NCI-H345 treated with DMSO at 0.1 percent for 48 hours (cell line): ENCODE measurements around the gene AIFM3.
"Not testable (repeated sequence)": the region's sequence is repeated elsewhere in the genome, so short reads cannot be mapped to it uniquely, and the experiment has no call there.

Source experiments
- DNase-seq: peaks from one replicate; lab custom pipeline; 2025; ENCODE audit not compliant: unreplicated experiment; lab: John Stamatoyannopoulos, UW

AIFM3 gene

DNA sequence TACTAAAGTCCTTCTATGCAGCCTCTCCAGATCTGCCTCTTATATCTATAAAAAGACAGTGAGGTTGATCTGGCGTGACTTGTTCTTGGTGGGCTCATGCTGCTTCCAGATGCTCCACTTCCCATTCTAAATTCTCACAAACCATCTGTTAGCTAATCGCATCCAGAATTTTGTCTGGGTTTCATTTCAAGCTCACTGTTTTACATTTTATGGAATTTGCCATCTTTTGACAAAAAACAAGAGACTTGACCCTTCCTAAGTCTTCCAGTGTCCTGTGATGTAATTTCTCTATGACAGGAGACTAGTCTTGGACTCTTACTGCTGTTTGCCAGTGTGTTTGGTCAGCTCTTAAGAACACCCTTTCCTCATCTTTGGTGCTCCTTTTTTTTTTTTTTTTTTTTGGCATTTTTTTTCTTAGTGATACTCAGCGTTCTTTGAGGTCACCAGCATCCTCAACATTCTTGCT is 26.8 kb upstream of the AIFM3 start:
- no peak for DNase-seq

DNA sequence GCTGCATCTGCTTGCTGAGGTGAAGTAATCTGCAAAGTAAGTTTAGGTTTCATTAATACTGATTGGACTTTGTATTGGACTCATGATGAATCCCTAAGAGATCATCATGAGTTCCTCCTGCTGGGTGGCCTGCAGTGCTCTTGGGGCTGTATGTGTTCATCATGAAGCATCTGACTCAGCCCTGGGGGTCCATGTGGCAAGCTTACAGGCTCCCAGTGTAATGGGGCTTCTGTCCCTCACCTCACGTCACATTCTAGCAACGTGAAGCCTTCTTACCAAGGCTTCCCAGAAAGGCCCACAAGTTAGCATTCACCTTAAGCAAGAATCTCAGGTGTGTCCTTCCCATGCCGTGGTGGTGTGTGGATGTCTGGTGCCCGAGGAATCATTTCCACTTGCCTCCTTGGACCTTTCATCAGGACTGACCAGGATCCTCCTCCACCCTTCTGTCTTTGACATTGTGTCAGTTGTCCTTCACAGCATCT is 26.1 kb upstream of the AIFM3 start:
- DNase-seq = no peak

DNA sequence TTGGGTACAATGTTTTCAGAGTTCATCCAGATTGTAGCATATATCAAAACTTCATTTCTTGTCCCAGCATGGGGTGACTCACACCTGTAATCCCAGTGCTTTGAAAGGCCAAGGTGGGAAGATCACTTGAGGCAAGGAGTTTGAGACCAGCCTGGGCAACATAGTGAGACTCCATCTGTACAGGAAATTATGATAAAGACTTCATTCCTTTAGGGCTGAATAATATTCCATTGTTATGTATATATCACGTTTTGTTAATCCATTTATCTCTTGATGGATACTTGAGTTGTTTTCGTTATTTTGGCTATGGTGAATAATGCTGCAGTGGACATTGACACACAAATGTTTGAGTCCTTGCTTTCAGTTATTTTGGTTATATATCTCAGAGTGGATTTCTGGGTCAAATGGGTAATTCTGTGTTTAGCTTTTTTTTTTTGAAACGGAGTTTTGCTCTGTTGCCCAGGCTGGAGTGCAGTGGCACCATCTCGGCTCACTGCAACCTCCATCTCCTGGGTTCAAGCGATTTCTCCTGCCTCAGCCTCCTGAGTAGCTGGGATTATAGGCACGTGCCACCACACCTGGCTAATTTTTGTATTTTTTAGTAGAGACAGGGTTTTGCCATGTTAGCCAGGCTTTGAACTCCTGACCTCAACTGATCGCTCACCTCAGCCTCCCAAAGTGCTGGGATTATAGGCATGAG is 24.7 kb upstream of the AIFM3 start:
- not testable (repeated sequence) for DNase-seq

DNA sequence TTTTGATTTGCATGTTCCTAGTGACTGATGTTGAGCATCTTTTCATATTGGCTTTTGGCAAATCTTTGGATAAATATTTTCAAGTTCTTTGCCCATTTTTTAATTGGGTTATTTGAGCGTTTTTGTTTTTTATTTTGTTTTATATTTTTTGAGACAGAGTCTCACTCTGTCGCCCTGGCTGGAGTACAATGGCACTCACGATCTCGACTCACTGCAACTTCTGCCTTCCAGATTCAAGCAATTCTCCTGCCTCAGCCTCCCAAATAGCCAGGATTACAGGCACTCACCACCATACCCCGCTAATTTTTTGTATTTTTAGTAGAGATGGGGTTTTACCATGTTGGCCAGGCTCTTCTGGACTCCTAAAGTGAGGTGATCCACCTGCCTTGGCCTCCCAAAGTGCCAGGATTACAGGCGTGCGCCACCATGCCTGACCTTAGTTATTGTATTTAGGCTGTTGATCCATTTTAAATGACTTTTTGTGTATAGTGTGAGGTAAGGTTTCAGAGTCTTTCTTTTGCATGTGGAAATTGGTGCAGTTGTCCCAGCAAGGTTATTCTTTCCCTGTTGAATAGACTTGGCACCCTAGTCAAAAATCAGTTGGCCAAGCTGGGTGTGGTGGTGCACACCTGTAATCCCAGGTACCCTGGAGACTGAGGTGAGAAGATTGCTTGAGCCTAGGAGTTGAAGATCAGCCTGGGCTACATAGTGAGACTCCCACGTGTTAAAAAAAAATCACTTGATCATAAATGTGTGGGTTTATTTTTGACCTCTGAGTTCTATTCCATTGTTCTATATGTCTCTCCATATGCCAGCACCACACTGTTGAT is 23.7 kb upstream of the AIFM3 start:
- no peak for DNase-seq

DNA sequence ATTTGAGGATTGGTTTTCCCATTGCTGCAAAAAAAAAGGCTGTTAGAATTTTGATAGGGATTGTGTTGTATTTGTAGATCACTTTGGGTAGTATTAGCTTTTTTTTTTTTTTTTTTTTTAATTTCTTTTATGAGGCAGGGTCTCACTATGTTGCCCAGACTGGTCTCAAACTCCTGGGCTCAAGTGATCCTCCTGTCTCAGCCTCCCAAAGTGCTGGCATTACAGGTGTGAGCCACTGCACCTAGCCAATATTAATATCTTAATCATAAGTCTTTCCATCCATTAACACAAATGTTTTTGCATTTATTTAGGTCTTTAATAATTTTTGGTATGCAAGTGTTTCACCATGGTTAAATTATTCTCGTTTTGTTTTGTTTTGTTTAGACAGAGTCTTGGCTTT is 23.0 kb upstream of the AIFM3 start:
- DNase-seq = no peak

DNA sequence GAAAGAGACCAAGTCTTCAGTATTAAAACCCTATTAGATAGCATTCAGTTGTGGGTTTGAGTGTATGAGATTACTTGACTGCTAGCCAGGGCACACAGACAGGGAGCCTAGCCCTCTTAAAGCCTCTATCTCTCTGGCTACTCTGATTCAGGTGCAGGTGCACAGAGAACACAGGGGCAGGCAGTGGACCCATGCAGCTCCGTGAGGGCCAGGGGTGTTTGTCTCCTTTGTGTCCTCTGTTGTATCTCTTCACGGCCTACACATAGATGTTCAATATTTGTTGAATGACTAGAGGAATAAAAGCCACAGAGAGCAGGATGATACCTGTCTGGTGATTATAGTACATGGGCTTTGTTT is 21.5 kb upstream of the AIFM3 start:
- no peak for DNase-seq

DNA sequence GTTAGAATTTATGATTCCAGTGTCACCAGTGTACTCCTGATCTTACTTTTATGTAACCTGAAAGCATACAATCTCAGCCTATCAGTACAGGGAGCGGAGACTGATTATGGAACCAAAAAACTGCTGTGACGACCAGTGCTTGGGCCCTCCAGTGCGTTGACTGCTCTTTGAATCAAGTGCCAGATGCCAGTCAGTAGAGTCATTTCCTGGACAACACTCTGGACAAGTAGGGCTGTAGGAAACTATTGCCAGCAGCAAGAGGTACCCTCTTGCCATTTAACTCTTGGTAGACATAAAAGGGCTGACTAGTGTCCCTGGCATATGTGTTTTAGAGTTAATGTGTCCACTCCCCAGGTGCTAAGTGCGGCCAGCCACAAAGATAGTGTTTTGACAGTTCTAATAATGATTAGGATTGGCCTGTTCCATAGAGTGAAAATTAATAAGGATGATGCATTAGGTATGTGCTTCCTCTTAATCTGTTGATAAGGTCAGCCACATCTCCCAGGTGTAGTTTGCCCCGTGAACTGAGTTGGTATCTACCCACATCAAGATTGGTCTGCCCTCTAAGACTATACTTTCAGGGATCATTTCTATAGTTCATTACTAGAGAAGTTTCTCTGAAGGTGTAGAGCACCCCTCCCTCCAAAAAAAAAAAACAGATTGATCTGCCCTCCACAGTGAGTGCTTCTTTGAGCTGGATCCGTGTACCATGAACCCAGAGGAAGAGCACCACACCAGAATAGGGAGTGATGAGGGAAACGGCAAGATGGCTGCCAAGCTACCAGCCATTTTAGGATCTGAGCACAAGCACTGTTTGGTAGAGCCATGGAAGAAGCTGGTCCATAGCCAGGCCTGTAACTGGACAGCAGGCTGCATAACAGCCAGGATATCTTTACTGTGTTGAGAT is 20.7 kb upstream of the AIFM3 start:
- no peak for DNase-seq

DNA sequence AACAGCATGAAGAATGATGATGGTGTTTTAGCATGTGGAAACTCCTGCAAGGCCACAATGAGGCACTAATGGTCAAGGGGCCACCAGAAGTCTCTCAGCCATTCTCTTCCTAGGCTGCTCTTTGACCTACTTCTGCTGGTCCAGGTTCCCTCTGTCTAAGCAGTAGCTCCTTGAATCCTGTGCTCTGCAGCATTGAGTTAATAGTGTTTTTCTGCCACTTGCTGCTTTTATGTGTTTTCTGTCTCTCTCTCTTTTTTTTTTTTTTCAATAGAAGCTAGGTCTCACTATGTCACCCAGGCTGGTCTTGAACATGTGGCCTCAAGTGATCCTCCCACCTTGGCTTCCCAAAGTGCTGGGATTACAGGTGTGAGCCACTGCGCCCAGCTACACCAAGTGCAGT is 20.1 kb upstream of the AIFM3 start:
- no peak for DNase-seq

DNA sequence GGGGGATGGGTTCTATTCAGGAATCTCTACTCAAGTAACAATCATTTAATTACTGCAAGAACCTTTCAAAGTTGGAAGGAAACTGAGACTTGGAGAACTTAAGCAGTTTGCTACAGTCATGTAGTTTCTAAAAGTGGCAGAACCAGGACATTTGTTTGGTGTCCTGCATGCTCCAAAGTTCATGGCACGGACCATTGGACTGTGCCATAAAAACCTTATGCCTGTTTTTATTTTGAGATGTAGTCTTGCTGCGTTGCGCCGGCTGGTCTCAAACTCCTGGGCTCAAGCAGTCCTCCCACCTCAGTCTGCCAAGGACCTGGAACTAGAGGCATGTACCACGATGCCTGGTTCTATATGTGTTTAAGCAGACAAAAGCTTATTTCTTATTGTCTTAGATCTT is 18.6 kb upstream of the AIFM3 start:
- DNase-seq = no peak

DNA sequence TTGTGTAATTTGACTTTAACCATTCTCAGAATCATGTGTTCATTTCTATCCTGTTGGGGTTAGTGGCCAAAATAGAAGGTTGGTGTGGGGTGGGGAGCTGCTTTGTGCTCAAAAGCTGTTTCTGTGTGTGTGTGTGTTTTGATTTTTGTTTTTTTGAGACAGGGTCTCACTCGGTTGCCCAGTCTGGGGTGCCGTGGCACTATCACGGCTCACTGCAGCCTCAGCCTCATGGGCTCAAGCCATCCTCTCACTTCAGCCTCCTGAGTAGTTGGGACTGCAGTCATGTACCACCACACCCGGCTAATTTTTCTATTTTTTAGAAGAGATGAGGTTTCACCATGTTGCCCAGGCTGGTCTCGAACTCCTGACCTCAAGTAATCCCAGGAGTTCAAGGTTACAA is 18.1 kb upstream of the AIFM3 start:
- DNase-seq = no peak

DNA sequence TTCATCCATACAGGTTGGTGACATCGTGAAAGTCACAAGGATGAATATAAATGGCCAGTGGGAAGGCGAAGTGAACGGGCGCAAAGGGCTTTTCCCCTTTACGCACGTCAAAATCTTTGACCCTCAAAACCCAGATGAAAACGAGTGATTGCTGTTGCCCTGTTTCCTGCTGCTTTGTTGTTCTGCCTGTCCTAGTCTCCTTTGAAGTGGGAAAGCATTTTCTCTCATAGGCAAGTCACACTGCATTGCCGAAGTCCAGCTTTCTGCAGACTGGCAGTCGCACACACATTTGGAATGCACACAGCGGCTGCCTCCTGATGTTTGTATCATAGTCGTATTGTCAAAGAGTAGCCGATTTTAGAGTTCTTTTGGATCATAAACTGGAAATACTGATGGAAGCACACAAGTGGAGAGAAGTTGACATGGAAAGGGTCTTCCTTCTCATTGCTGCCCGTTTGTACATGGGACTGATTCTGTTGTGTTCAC is 17.3 kb upstream of the AIFM3 start:
- no peak for DNase-seq

DNA sequence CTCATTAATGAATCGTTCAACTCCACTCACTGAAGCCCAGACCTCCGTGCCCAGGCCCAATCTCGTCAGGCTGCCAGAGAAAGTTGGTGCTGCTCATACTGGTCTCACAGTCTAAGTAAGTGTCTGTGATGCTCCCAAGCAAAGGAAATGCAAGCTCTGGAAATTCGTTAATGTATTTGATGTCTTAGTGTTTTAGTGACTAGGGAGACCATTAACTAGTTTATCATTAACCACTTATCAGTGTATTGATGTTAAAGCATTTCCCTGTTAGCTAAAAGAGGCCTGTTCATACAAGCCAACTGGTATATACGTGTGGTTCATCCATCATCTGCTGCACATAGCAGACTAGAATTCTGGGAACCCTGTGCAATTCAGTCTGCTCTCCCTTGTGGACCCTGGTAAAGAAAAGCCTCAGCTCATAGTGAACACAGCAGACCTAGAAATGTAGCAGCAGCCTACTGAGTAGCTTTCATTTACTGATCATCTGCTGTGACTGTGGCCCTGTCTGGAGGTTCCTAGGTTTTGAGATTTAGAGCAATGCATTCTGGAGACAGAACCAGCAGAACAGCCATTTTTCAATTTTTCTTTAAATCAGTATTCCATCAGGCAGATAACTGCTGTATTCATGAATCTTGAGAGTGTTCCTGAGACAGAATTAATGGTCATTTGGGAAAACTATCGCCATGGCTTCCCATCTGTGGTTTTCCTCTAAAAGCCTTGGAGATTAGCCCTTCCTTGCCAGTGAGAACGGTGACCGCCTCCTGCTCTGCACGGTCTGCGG is 15.7 kb upstream of the AIFM3 start:
- DNase-seq = no peak

DNA sequence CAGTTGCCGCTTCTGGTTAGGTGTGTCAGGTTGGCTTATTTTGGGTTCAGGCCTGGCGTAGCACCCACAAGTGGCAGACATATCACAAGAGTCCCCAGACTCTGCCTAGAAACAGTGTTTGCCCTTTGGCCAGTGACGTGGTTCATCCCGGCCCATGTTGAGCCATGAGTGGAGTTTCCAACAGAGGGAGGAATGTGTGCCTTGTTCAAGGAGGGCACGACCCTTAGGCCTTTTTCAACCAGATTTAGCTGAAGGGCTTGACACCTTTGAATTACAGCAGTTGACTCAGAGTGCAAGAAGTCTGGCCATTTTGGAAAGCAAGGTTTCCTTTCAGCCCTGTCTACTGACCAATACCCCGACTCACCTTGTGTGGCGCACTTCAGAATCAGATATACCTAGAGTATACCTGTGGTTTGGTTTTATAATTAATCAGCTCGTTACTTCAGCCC is 15.1 kb upstream of the AIFM3 start:
- no peak for DNase-seq

DNA sequence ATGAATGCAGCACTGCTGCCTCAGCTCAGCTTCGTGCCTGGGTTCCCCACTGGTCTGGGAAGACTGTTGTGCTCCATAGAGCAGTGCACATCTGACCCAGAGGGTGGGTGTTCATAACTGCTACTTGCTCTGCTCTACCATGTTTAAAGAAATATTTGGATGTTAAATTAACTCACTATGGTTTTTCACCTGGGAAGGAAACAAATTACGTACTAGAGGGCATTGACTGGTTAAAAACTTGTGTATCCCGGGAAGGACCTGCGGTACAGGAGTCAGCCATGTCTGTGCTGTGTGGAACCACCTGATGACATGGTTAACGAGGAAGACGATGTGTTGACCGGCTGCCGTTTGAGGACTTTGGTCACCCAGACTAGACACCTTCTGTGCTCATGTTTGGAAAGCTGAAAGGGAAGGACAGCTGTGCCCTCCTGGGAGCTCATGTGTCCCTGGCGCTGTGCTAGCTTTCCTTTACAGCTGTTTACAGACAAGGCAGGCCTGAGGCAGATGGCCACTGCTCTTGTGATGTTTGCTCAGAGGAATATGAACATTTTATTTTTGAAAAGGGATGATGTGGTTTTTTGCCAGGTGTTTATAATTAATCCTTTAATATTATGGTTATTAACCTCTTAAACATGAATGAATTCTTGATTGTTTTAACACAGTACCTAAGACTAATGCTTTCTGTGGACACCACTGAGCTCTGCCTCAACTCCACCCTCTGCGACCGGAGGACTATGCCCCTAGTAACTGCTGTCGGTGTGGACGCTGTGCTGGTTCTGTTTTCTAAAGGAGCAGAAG is 14.3 kb upstream of the AIFM3 start:
- no peak for DNase-seq

DNA sequence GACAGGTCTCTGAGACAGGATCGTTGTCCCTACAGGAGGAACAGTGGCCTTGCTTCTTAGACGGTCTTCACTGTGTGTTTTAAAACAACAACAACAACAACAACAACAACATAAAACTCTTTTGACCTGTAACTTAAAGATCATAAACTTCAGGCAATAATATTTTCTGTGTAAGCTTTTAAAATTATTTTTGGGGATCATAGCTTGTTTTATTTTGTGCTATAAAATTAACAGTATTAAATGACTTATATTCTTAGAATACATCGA is 13.8 kb upstream of the AIFM3 start:
- no peak for DNase-seq

DNA sequence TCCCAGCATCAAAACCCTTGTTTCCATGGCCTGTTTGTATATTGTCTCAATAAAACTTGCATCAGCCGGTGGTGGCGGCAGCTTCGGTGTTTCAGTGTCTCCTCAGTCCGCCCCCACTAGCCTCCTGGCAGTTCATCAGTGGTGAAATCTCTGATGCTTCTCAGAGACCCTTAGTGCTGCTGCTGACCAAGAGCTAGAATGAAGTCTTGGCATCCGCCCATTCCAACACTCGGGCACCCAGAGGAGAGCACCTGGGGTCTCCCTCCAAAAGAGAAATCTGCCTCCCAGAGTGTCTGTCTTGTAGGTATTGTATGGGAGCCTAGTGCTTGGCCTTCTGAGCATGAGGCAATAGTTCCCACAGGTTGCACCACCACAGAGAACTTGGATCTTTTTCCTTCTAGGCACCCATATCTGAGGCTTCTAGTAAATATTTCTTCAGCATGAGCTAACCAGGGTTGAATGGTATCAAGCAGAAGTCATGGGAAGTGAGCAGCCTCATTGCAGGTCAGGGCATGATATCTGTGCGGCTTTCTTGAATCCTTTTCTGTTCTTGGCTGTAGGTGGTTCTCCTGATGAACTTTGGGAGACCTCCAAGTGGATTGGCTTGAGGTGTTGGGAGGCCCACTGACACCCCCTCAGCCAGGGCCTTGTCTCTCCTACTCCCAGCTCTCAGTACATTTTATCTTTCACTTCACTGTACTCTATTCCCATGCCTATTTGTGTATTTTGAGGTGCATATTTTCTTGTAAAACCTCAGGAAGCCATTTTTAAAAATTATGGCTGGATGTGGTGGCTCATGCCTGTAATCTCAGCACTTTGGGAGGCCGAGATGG is 13.2 kb upstream of the AIFM3 start:
- DNase-seq = no peak

DNA sequence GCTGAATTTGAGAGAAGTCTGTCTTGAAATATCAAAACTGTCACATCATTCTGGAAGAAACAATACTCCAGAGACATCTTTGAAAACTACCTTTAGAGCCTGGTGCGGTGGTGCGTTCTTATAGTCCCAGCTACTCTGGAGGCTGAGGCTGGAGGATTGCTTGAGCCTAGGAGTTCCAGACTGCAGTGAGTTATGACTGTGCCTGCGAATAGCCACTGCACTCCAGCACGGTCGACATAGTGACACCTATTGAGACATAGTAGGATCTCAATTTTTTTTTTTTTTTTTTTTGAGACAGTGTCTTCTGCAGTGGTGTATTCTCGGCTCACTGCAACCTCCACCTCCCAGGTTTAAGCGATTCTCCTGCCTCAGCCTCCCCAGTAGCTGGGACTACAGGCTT is 11.5 kb upstream of the AIFM3 start:
- no peak for DNase-seq

DNA sequence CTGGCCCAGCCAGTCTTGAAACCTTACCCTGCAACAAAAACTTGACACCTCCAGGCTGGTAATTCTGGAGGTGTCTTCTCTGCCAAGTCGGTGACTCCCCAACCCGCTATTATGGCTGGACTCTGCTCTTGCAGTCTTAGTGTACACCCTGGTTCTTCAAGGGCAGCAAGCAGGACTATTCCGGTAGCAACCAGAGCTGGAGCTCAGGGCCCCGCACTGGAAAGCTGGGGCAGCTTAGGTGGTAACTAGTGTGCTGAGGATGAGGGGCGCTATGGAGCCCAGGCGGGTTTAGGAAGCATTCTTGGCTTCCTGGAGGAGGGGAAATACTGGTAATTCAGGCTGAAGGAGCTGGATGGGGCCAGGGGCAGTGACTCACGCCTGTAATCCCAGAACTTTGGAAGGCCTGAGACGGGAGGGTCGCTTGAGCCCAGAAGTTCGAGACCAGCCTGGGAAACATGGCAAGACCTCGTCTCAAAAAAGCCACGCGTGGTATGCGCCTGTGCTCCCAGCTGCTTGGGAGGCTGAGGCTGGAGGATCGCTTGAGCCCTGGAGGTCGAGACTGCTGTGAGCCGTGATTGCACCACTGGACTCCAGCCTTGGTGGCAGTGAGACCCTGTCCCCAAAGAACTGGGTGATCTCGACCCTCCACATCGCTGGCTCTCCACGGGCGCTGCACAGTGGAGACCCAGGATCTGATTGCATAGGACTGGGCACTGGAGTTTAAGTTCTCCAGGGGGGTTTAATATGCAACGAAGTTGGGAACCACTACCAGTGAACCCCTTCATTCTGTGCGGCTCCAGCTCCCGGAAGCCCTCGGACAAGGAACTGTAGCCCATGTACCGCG is 10.6 kb upstream of the AIFM3 start:
- DNase-seq = no peak
